Esophagus squamous epithelium (tissue), 5 donors: Measurements from ENCODE around the gene NEDD4. TPM values are rescaled to one million over a fixed set of nuclear protein-coding genes. Genes with fewer than 3 reads are reported as not detected.
"Not testable (repeated sequence)": the region's sequence is repeated elsewhere in the genome, so short reads cannot be mapped to it uniquely, and the experiment has no call there.

Source experiments
- DNase-seq: peaks from one replicate; lab custom pipeline; 2025; lab: John Stamatoyannopoulos, UW
- H3K27ac ChIP-seq, 4 donors: fragments of 200-600 bp; sonication (generic); one replicate each; pipeline ENCODE4 v1.5.1; 2016 to 2019; ENCODE audit warnings: mild to moderate bottlenecking in 1 of 4
- H3K27me3 ChIP-seq, 4 donors: fragments of 200-600 bp; sonication (generic); 1 replicate in 3 of 4; 2 replicates in 1 of 4; pipeline versions ENCODE4 v1.5.1 to v1.6.0; 2017 to 2021; ENCODE audit warnings: antibody characterized with exemption in 1 of 4
- H3K36me3 ChIP-seq, 3 donors: fragments of 200-600 bp; sonication (generic); one replicate each; pipeline ENCODE4 v1.5.1; 2016 to 2019
- H3K4me1 ChIP-seq, 3 donors: fragments of 200-600 bp; sonication (generic); one replicate each; pipeline ENCODE4 v1.5.1; 2017 to 2019
- H3K4me3 ChIP-seq, 4 donors: fragments of 200-600 bp; sonication (generic); 1 replicate in 3 of 4; 2 replicates in 1 of 4; pipeline ENCODE4 v1.5.1; 2016 to 2019; ENCODE audit warnings: mild to moderate bottlenecking in 2 of 4, moderate library complexity in 1 of 4
- H3K9me3 ChIP-seq, 3 donors: fragments of 200-600 bp; sonication (generic); one replicate each; pipeline ENCODE4 v1.5.1; 2016 to 2019
- POLR2A ChIP-seq, 4 donors: fragments of 450-650 bp; IDR thresholded peaks; one replicate each; pipeline ENCODE4 v1.6.1; 2017; ENCODE audit warnings: antibody characterized with exemption in 4 of 4, mild to moderate bottlenecking in 4 of 4, moderate library complexity in 3 of 4
- WGBS, 2 donors: methylation state at CpG; one replicate each; pipeline ENCODE4 v1.1.5; 2018; 5-methylcytosine and 5-hydroxymethylcytosine counted together
- intact Hi-C: fragments of 100-400 bp; cut with DNase I; formaldehyde crosslinking; loops from one replicate; pipeline ENCODE4 v1.15.0; 2022
- total RNA-seq, 4 donors: library from RNA; depleted of rRNA; stranded (reverse); fragments of >200 nt; gene quantifications; one replicate each; pipeline ENCODE4 v1.1.0, GENCODE V29; 2016
- TF ChIP-seq, protein P1 (sequence below), 6 experiments: fragments of 450-650 bp in 4 of 6; fragments of 200-600 bp in 2 of 6; sonication (generic) in 2 of 6; IDR thresholded peaks; one replicate each; pipeline ENCODE4 v1.5.1; 2016 to 2019; ENCODE audit warnings: antibody characterized with exemption in 6 of 6, mild to moderate bottlenecking in 4 of 6, moderate library complexity in 4 of 6
- donor health status: DM: yes; HTN: yes; CAD: no.

Gene NEDD4
- total RNA-seq, 4 donors from 2014 or later = 4.5 to 15.1 (median 11.7) TPM

DNA sequence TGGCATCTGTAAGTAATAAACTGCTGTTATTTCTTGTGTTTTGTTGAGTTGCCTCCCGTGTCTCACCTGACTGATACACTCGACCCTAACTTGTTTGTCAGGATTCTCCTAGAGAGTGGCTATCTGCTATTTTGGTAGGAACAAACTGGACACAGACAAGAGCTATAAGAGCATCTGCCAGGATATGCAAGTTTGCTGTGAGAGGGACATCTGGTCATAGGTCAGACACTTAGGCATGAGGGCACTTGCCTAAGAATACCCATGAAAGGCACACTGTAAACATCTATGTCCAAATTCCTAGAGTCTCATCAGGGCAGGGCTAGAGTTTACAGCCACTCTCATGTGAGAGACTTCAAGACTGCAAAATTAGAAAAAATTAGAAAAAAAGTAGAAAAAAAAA is 32.5 kb downstream of the NEDD4 start:
- WGBS, 2 donors = 71 to 78% methylated on average over 2 of the region's 2 CpGs
- no peaks in the 10 kb centered on the region for H3K36me3 ChIP-seq

DNA sequence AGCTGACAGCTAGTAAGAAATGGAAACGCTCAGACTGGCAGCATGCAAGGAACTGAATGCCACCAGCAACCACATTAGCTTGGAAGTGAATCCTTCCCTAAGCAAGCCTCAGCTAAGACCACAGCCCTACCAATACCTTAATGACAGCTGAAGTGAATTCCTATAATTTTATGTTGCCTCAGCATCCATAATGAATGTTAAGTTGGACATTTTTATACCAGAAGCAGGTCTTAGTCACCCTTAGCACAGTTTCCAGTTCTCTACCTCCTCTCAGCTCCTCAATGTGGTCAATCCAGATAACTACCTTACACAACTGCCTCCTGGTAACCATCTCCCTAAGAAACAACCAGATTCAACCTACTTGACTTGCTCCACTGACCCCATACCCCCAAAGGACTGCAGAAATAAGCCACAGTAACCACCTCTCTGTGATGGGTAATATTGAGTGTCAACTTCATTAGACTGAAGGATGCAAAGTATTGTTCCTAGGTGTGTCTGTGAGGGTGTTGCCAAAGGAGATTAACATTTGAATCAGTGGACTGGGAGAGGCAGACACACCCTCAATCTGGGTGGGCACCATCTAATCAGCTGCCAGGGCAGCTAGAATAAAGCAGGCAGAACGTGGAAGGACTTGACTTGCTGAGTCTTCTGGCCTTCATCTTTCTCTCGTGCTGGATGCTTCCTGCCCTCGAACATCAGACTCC is 33.5 kb downstream of the NEDD4 start:
- H3K27ac ChIP-seq = no peak overlapping the region
- DNase-seq = no peak
- H3K36me3 ChIP-seq = no peaks in the 10 kb centered on the region
- WGBS, 2 donors = 51 to 60% methylated on average over 2 to 4 of the region's 4 CpGs
- intact Hi-C loops = no loop called here
- no peaks in the 10 kb centered on the region for H3K27me3 ChIP-seq
- no peak overlapping the region for H3K4me3 ChIP-seq
- H3K9me3 ChIP-seq = no peaks in the 10 kb centered on the region
- TF ChIP-seq, protein P1, sequence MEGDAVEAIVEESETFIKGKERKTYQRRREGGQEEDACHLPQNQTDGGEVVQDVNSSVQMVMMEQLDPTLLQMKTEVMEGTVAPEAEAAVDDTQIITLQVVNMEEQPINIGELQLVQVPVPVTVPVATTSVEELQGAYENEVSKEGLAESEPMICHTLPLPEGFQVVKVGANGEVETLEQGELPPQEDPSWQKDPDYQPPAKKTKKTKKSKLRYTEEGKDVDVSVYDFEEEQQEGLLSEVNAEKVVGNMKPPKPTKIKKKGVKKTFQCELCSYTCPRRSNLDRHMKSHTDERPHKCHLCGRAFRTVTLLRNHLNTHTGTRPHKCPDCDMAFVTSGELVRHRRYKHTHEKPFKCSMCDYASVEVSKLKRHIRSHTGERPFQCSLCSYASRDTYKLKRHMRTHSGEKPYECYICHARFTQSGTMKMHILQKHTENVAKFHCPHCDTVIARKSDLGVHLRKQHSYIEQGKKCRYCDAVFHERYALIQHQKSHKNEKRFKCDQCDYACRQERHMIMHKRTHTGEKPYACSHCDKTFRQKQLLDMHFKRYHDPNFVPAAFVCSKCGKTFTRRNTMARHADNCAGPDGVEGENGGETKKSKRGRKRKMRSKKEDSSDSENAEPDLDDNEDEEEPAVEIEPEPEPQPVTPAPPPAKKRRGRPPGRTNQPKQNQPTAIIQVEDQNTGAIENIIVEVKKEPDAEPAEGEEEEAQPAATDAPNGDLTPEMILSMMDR (IDR thresholded peaks at IDR 0.05) = no peak
- TF ChIP-seq POLR2A (IDR thresholded peaks at IDR 0.05) = no peak
- H3K4me1 ChIP-seq = no peaks in the 10 kb centered on the region

More for the DNA sequence above, 32.5 kb downstream of the NEDD4 start:
- H3K27ac ChIP-seq = no peak overlapping the region
- H3K27me3 ChIP-seq = no peaks in the 10 kb centered on the region
- intact Hi-C loops = no loop called here
- TF ChIP-seq, protein P1 (IDR thresholded peaks at IDR 0.05) = no peak
- TF ChIP-seq POLR2A (IDR thresholded peaks at IDR 0.05) = no peak
- H3K4me3 ChIP-seq = no peak overlapping the region
- H3K4me1 ChIP-seq = no peaks in the 10 kb centered on the region
- no peak for DNase-seq
- no peaks in the 10 kb centered on the region for H3K9me3 ChIP-seq

DNA sequence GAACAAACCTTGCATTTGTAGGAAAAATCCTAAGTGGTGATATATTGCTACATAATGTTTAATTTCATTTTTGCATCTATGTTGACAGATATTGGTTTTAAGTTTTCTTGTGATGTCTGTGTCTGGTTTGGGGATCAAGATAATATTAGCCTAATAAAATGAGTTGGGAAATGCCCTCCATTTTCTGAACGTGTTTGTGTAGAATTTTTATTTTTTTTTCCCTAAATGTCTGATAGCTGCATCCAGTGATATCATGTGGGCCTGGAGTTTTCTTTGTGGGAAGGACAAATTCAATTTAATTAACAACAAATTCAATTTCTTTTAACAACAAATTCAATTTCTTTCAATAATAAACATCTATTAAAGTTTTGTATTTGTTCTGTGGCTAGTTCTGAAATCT is 35.1 kb downstream of the NEDD4 start:
- H3K27ac ChIP-seq = no peak overlapping the region
- intact Hi-C loops = no loop called here
- 51 to 65% methylated on average over 1 of the region's 1 CpG for WGBS, 2 donors

DNA sequence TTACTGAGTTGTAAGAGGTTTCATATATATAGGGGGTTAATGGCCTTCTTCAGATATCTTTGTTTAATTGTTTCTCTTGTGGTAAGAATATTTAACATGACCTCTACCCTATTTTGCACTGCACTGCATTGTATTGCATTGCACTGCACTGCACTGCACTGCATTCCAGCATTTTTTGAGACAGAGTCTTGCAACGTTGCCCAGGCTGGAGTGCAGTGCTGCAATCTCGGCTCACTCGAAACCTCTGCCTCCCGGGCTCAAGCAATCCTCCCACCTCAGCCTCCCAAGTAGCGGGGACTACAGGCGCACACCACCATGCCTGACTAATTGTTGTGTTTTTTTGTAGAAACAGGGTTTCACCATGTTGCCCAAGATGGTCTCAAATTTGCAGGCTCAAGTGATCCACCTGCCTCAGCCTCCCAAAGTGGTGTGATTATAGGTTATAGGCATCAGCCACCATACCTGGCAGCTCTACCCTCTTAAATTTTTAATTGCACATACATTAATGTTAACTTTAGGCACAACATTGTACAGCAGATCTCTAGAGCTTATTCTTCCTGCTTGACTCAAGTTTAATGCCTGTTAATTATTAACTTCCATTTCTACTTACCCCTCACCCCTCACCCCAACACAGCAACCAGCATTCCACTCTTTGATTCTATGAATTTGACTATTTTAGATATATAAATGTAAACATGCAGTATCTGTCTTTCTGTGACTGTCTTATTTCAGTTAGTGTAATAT is 38.4 kb downstream of the NEDD4 start:
- H3K36me3 ChIP-seq = peaks cover 0 to 7% (median 0%) of the 10 kb centered on the region in 3 donors
- DNase-seq = no peak
- H3K27me3 ChIP-seq = no peaks in the 10 kb centered on the region
- intact Hi-C loops = no loop called here
- TF ChIP-seq, protein P1 (IDR thresholded peaks at IDR 0.05) = no peak
- no peak for TF ChIP-seq POLR2A (IDR thresholded peaks at IDR 0.05)
- H3K4me3 ChIP-seq = no peak overlapping the region
- H3K9me3 ChIP-seq = no peaks in the 10 kb centered on the region
- H3K4me1 ChIP-seq = no peaks in the 10 kb centered on the region
- 92 to 96% methylated on average over 6 of the region's 6 CpGs for WGBS, 2 donors
- H3K27ac ChIP-seq = no peak overlapping the region

More for the DNA sequence above, 35.1 kb downstream of the NEDD4 start:
- Histone ChIP-seq H3K4me3 (no peak overlapping the region), H3K4me1 (no peaks in the 10 kb centered on the region), H3K27me3 (no peaks in the 10 kb centered on the region), H3K9me3 (no peaks in the 10 kb centered on the region), H3K36me3 (no peaks in the 10 kb centered on the region)
- TF ChIP-seq POLR2A (IDR thresholded peaks at IDR 0.05) = no peak
- TF ChIP-seq, protein P1 (IDR thresholded peaks at IDR 0.05) = no peak
- no peak for DNase-seq

DNA sequence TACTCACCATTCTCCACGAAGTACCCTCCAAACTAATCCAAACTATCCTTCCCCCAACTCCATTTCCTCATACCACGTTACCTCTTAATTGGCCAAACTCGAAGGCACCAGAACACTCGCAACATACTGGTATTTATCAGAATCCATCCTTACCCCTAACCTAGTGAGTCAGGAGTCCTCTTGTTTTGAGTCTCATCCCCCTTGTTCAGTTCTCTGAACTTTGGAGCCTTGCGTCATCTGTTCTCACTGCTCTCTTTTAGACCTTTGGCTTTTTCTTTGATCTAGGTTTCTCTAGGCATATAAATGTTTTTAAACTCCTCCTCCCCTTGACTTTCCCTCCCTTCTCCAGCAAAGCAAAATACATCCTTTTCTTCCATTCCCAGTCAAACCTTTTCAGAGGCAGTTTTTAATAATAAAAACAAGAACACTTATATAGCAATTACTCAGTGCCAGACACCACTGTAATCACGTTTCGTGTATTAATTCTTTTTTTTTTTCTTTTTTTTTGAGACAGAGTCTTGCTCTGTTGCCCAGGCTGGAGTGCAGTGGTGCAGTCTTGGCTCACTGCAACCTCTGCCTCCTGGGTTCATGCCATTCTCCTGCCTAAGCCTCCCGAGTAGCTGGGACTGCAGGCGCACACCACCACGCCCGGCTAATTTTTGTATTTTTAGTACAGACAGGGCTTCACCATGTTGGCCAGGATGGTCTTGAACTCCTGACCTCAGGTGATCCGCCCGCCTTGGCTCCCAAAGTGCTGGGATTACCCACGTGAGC is 40.7 kb downstream of the NEDD4 start:
- 87 to 96% methylated on average over 12 to 14 of the region's 14 CpGs for WGBS, 2 donors
- H3K27ac ChIP-seq, intact Hi-C loops: not testable (repeated sequence)

DNA sequence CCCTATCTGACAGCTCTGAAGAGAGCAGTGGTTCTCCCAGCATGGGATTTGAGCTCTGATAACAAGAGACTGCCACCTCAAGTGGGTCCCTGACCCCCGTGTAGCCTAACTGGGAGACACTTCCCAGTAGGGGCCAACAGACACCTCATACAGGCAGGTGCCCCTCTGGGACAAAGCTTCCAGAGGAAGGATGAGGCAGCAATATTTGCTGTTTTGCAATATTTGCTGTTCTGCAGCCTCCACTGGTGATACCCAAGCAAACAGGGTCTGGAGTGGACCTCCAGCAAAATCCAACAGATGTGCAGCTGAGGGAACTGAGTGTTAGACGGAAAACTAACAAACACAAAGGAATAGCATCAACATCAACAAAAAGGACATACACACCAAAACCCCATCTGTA is 48.8 kb downstream of the NEDD4 start:
- WGBS, 2 donors = 85 to 100% methylated on average over 2 of the region's 2 CpGs
- H3K27ac ChIP-seq, H3K4me3 ChIP-seq, DNase-seq, H3K4me1 ChIP-seq, H3K9me3 ChIP-seq, H3K27me3 ChIP-seq, intact Hi-C loops: not testable (repeated sequence)
- peaks cover 0 to 32% (median 0%) of the 10 kb centered on the region in 3 donors for H3K36me3 ChIP-seq

More for the DNA sequence above, 40.7 kb downstream of the NEDD4 start:
- H3K4me3 ChIP-seq, H3K9me3 ChIP-seq, H3K27me3 ChIP-seq, DNase-seq, H3K4me1 ChIP-seq: not testable (repeated sequence)
- H3K36me3 ChIP-seq = peaks cover 0 to 13% (median 0%) of the 10 kb centered on the region in 3 donors
